OCI-LY7 (cell line): Measurements from ENCODE around the gene NAGLU. TPM values are rescaled to one million over a fixed set of nuclear protein-coding genes. Genes with fewer than 3 reads are reported as not detected.

ENCODE experiments used
- BruUV-seq: library from RNA; stranded (reverse); fragments of 400-500 nt; replicated peaks from 2 replicates; lab custom pipeline; 2021; lab: Mats Ljungman, UMichigan
- CTCF ChIA-PET: fragments of 300-600 bp; sonication (Branson Sonifier 250); formaldehyde crosslinking; loops from one replicate; lab custom pipeline; 2022; ENCODE audit warnings: antibody characterized with exemption; ENCODE audit not compliant: unreplicated experiment; lab: Charles Lee
- POLR2A ChIA-PET: fragments of 300-600 bp; sonication (Branson Sonifier 250); formaldehyde crosslinking; loops from one replicate; lab custom pipeline; 2022; ENCODE audit warnings: antibody characterized with exemption; lab: Charles Lee
- DNase-seq: peaks from one replicate; pipeline ENCODE4 v3.0.0-alpha.2; 2015; ENCODE audit warnings: low spot score
- H2AFZ ChIP-seq: fragments of 200-600 bp; sonication (generic), shearing (Covaris generic); 2 replicates; pipeline ENCODE4 v1.6.1; 2014; ENCODE audit warnings: mild to moderate bottlenecking, antibody characterized with exemption, low read length, moderate library complexity
- H3K27ac ChIP-seq: fragments of 200-600 bp; sonication (generic); 2 replicates; pipeline ENCODE4 v1.5.1; 2014; ENCODE audit warnings: mixed run types, low read depth, mild to moderate bottlenecking, moderate library complexity, low read length, inconsistent platforms; ENCODE audit not compliant: poor library complexity, severe bottlenecking
- H3K36me3 ChIP-seq: fragments of 200-600 bp; sonication (generic); 2 replicates; pipeline ENCODE4 v1.6.1; 2014; ENCODE audit warnings: mild to moderate bottlenecking, antibody characterized with exemption, low read length, moderate library complexity, mixed read lengths; ENCODE audit not compliant: insufficient read depth
- H3K4me1 ChIP-seq: fragments of 200-600 bp; sonication (generic); 2 replicates; pipeline ENCODE4 v1.5.1; 2014; ENCODE audit warnings: mild to moderate bottlenecking, low read length; ENCODE audit not compliant: insufficient read depth, poor library complexity, severe bottlenecking
- H3K4me2 ChIP-seq: fragments of 200-600 bp; sonication (generic); 2 replicates; pipeline ENCODE4 v1.6.1; 2014; ENCODE audit warnings: mild to moderate bottlenecking, low read length
- H3K4me3 ChIP-seq: fragments of 200-600 bp; sonication (generic); 2 replicates; pipeline ENCODE4 v1.5.1; 2014; ENCODE audit warnings: mild to moderate bottlenecking, low read depth, low read length; ENCODE audit not compliant: poor library complexity, severe bottlenecking
- H3K79me2 ChIP-seq: fragments of 200-600 bp; sonication (generic); 2 replicates; pipeline ENCODE4 v1.6.1; 2016; ENCODE audit warnings: low read depth, mild to moderate bottlenecking, low read length, moderate library complexity, mixed read lengths; ENCODE audit not compliant: insufficient read depth
- H3K9me2 ChIP-seq: fragments of 200-600 bp; sonication (generic); 2 replicates; pipeline ENCODE4 v1.6.1; 2016; ENCODE audit warnings: mild to moderate bottlenecking, low read length, mixed read lengths; ENCODE audit not compliant: insufficient read depth
- H3K9me3 ChIP-seq: fragments of 200-600 bp; sonication (generic); 2 replicates; pipeline ENCODE4 v1.6.1; 2014; ENCODE audit warnings: mild to moderate bottlenecking, mixed run types, low read length, mixed read lengths
- H4K20me1 ChIP-seq: fragments of 200-600 bp; sonication (generic); 2 replicates; pipeline ENCODE4 v1.6.1; 2014; ENCODE audit warnings: mild to moderate bottlenecking, antibody characterized with exemption, low read length, moderate library complexity, mixed read lengths; ENCODE audit not compliant: insufficient read depth
- CTCF ChIP-seq: fragments of 200-600 bp; sonication (generic); conservative IDR thresholded peaks from 2 replicates; pipeline ENCODE4 v1.5.1; 2014; ENCODE audit warnings: mild to moderate bottlenecking, antibody characterized with exemption, low read length, moderate library complexity, mixed read lengths
- EZH2phosphoT487 ChIP-seq: fragments of 200-600 bp; sonication (generic); IDR thresholded peaks from 2 replicates; pipeline ENCODE4 v1.6.1; 2018; ENCODE audit warnings: low read depth, borderline replicate concordance, mild to moderate bottlenecking, mixed run types, antibody characterized with exemption, low read length, moderate library complexity, mixed read lengths
- intact Hi-C: fragments of 100-400 bp; cut with micrococcal nuclease; formaldehyde crosslinking; loops from one replicate; pipeline ENCODE4 v1.10.0; 2022; ENCODE audit not compliant: unreplicated experiment
- total RNA-seq, 2 experiments: library from RNA; depleted of rRNA in 1 of 2; stranded (reverse); fragments of >200 nt in 1 of 2; shearing (Covaris generic) in 1 of 2; gene quantifications; 2 replicates each; pipeline ENCODE4 v1.2.3, GENCODE V29; 2014 to 2022

Gene NAGLU
- total RNA-seq, 2 experiments from 2014 or later = 37.6 to 42.8 TPM

DNA sequence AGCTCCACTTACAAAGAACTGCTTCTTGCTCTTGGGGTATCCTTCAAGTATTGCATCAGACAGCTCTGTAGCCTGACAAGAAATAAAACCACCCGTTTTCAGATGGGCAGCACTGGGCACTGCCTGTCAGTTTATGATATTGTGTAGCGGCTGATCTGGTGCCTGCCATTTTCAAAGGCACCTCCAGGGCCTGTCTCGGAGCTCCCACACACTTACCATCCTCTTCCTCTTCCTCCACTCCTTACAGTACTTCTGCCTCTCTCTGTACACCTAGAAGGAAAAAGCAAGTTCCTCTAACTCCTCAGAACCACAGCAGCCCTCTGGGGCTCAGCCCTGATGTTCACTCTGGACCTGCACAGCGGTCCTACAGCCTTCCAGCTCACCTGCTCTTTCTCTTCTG is 37.1 kb downstream of the NAGLU start:
- no peak overlapping the region for H3K4me2 ChIP-seq

DNA sequence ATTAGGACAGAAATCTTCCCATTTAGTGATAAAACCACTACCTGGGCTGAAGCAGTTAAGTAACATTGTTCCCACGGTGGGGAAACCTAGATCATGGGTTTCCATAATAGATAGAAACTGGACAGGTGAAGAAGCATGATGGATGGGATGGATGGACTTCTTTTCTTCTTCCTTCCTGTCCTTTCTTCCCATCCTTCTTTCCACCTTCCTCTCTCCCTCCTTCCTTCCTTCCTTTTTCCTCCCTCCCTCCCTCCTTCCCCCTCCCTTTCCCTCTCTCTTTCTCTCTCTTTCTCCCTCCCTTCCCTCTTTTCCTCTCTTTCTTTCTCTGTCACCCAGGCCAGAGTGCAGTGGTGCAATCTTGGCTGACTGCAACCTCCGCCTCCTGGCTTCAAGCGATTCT is 38.4 kb downstream of the NAGLU start:
- ChIA-PET CTCF (interaction anchor here (0.6 kb wide), 1 partner anchor 37 kb away, joined by 3 read pairs; no protein-coding TSS in a partner anchor), POLR2A (interaction anchor here (0.6 kb wide), 1 partner anchor 30 kb away, joined by 3 read pairs; no protein-coding TSS in a partner anchor)
- Histone ChIP-seq H3K36me3 (peaks cover 80% of the 10 kb centered on the region), H3K27ac (no peak overlapping the region), H3K79me2 (peaks cover 21% of the 10 kb centered on the region), H3K9me2 (no peaks in the 10 kb centered on the region), H3K4me1 (peaks cover 33% of the 10 kb centered on the region), H2AFZ (no peak overlapping the region), H3K4me3 (no peak overlapping the region), H3K9me3 (no peaks in the 10 kb centered on the region), H4K20me1 (peaks cover 4% of the 10 kb centered on the region; the same call in 1 of the 2 replicates), H3K4me2 (no peak overlapping the region)
- no TSS peak for BruUV-seq
- TF ChIP-seq EZH2phosphoT487 (no peak), CTCF (no peak)
- intact Hi-C loops = loop anchor here (10.0 kb wide), 1 partner anchor 250 kb away; the partner anchor contains the start of gene BECN1
- no peak for DNase-seq

More for the DNA sequence above, 37.1 kb downstream of the NAGLU start:
- ChIA-PET POLR2A (no interaction called here), CTCF (no interaction called here)
- H3K4me3 ChIP-seq = no peak overlapping the region
- H3K79me2 ChIP-seq = peaks cover 27% of the 10 kb centered on the region
- no peak overlapping the region for H2AFZ ChIP-seq
- intact Hi-C loops = loop anchor here (10.0 kb wide), 1 partner anchor 252 kb away; the partner anchor contains the start of gene BECN1
- TF ChIP-seq CTCF = no peak
- TF ChIP-seq EZH2phosphoT487 = no peak
- no peaks in the 10 kb centered on the region for H3K9me3 ChIP-seq
- no peak for DNase-seq
- no peak overlapping the region for H3K27ac ChIP-seq
- peaks cover 4% of the 10 kb centered on the region; the same call in 1 of the 2 replicates for H4K20me1 ChIP-seq
- H3K4me1 ChIP-seq = peaks cover 26% of the 10 kb centered on the region
- no peaks in the 10 kb centered on the region for H3K9me2 ChIP-seq
- no TSS peak for BruUV-seq
- peaks cover 89% of the 10 kb centered on the region for H3K36me3 ChIP-seq

DNA sequence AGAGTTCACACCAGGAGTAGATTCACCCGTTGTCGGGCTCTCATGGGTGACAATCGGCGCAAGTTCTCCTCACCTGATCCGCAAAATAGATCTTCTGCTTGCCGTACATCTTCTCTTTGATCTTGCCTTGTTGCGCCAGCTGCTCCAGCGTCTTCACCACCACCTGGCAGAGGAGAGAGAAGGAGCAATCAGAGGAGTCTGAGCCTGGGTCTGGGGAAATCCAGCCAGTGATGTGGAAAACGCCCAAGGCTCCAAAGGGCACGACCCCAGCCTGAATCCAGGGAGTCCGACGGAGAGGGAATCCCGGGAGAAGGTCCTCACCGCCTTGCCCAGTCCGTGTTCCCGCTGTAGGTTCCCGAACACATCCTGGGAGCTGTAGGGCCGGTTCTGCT is 41.1 kb downstream of the NAGLU start:
- peaks cover 78% of the 10 kb centered on the region for H3K36me3 ChIP-seq
- peak overlapping the region; percentile 10; the same call in 1 of the 2 replicates for H2AFZ ChIP-seq
- H3K4me1 ChIP-seq = peaks cover 48% of the 10 kb centered on the region
- H3K9me2 ChIP-seq = no peaks in the 10 kb centered on the region
- peaks cover 21% of the 10 kb centered on the region for H3K79me2 ChIP-seq
- peak overlapping the region; percentile 97 for H3K4me2 ChIP-seq
- intact Hi-C loops = loop anchor here (2.0 to 10.0 kb wide), 2 partner anchors 28 to 248 kb away; partner anchors contain the start of gene BECN1
- no peaks in the 10 kb centered on the region for H3K9me3 ChIP-seq
- H3K4me3 ChIP-seq = peak overlapping the region; percentile 84
- CTCF ChIA-PET = interaction anchor here (1.5 to 2.3 kb wide), 2 partner anchors 10 to 104 kb away, joined by 8 to 9 read pairs; partner anchors contain the start of genes CCR10 and MLX
- POLR2A ChIA-PET = interaction anchor here (0.9 to 2.8 kb wide), 6 partner anchors 11 to 162 kb away, joined by 4 to 12 read pairs (median 6); partner anchors contain the start of genes RETREG3 and TUBG1
- peak overlapping the region; percentile 93 for H3K27ac ChIP-seq
- no TSS peak for BruUV-seq
- TF ChIP-seq CTCF (no peak), EZH2phosphoT487 (no peak)
- peaks cover 4% of the 10 kb centered on the region; the same call in 1 of the 2 replicates for H4K20me1 ChIP-seq
- peak; percentile 39 for DNase-seq
